ENCODE measurements around the gene CNPY1. TPM values are rescaled to one million over a fixed set of nuclear protein-coding genes. Genes with fewer than 3 reads are reported as not detected.

The CNPY1 gene
- total and polyA plus RNA-seq, 2 experiments from 2014 or later: not detected

- DNase-seq (ENCODE audit: low spot score): no peak
- Histone ChIP-seq H3K9me2 (replicated peaks; ENCODE audit: insufficient read depth) (no peaks in the 10 kb centered on the region), H3K4me1 (ENCODE audit: insufficient read depth) (no peaks in the 10 kb centered on the region), H3K27me3 (peaks cover 92% of the 10 kb centered on the region), H3K4me3 (no peak overlapping the region), H2AFZ (no peak overlapping the region), H4K20me1 (ENCODE audit: insufficient read depth, poor library complexity, severe bottlenecking) (no peaks in the 10 kb centered on the region), H3K9me3 (ENCODE audit: low read depth) (no peaks in the 10 kb centered on the region), H3K27ac (no peak overlapping the region), H3K4me2 (no peak overlapping the region), H3K36me3 (replicated peaks; ENCODE audit: insufficient read depth, low read depth) (no peaks in the 10 kb centered on the region), H3K79me2 (no peaks in the 10 kb centered on the region)
- TF ChIP-seq EZH2phosphoT487 (IDR thresholded peaks at IDR 0.05; ENCODE audit: low read depth, severe bottlenecking, unreplicated experiment) (no peak), EZH2 (IDR thresholded peaks at IDR 0.05; ENCODE audit: borderline replicate concordance) (no peak)
- 68% methylated on average over 11 of the region's 11 CpGs for WGBS (ENCODE audit: low lambda C conversion rate, missing lambda C conversion rate)
Observed at GRCh38 chr7:155515318-155515717, 31.0 kb downstream of the CNPY1 start.

GRCh38 chr7:155514296-155514695 lies 32.1 kb downstream of the CNPY1 start:
- no peak overlapping the region for H2AFZ ChIP-seq
- no peaks in the 10 kb centered on the region for H3K79me2 ChIP-seq
- no peaks in the 10 kb centered on the region for H3K9me3 ChIP-seq (ENCODE audit: low read depth)
- no peaks in the 10 kb centered on the region for H3K36me3 ChIP-seq (replicated peaks; ENCODE audit: insufficient read depth, low read depth)
- no peaks in the 10 kb centered on the region for H4K20me1 ChIP-seq (ENCODE audit: insufficient read depth, poor library complexity, severe bottlenecking)
- no peaks in the 10 kb centered on the region for H3K4me1 ChIP-seq (ENCODE audit: insufficient read depth)
- no peak overlapping the region for H3K27ac ChIP-seq
- no peak for DNase-seq (ENCODE audit: low spot score)
- 77% methylated on average over 8 of the region's 8 CpGs for WGBS (ENCODE audit: low lambda C conversion rate, missing lambda C conversion rate)
- no peak overlapping the region for H3K4me3 ChIP-seq
- no peak overlapping the region for H3K4me2 ChIP-seq
- TF ChIP-seq EZH2phosphoT487 (IDR thresholded peaks at IDR 0.05; ENCODE audit: low read depth, severe bottlenecking, unreplicated experiment) (no peak), EZH2 (IDR thresholded peaks at IDR 0.05; ENCODE audit: borderline replicate concordance) (no peak), CTCF (IDR thresholded peaks at IDR 0.05; ENCODE audit: poor library complexity) (no peak)
- H3K9me2 ChIP-seq (replicated peaks; ENCODE audit: insufficient read depth): no peaks in the 10 kb centered on the region
- H3K27me3 ChIP-seq: peaks cover 94% of the 10 kb centered on the region

GRCh38 chr7:155513543-155514285 lies 32.6 kb downstream of the CNPY1 start:
- Histone ChIP-seq H2AFZ (no peak overlapping the region), H3K4me2 (no peak overlapping the region), H3K9me2 (replicated peaks; ENCODE audit: insufficient read depth) (no peaks in the 10 kb centered on the region), H4K20me1 (ENCODE audit: insufficient read depth, poor library complexity, severe bottlenecking) (no peaks in the 10 kb centered on the region), H3K79me2 (no peaks in the 10 kb centered on the region), H3K4me3 (no peak overlapping the region), H3K9me3 (ENCODE audit: low read depth) (no peaks in the 10 kb centered on the region), H3K4me1 (ENCODE audit: insufficient read depth) (no peaks in the 10 kb centered on the region), H3K27ac (no peak overlapping the region), H3K27me3 (peaks cover 95% of the 10 kb centered on the region), H3K36me3 (replicated peaks; ENCODE audit: insufficient read depth, low read depth) (no peaks in the 10 kb centered on the region)
- DNase-seq (ENCODE audit: low spot score): no peak
- WGBS (ENCODE audit: low lambda C conversion rate, missing lambda C conversion rate): 67% methylated on average over 13 of the region's 13 CpGs
- TF ChIP-seq EZH2 (IDR thresholded peaks at IDR 0.05; ENCODE audit: borderline replicate concordance) (no peak), CTCF (IDR thresholded peaks at IDR 0.05; ENCODE audit: poor library complexity) (no peak), EZH2phosphoT487 (IDR thresholded peaks at IDR 0.05; ENCODE audit: low read depth, severe bottlenecking, unreplicated experiment) (no peak)

- no peaks in the 10 kb centered on the region for H3K4me1 ChIP-seq (ENCODE audit: insufficient read depth)
- no peaks in the 10 kb centered on the region for H3K9me3 ChIP-seq (ENCODE audit: low read depth)
- TF ChIP-seq CTCF (IDR thresholded peaks at IDR 0.05; ENCODE audit: poor library complexity) (no peak), EZH2phosphoT487 (IDR thresholded peaks at IDR 0.05; ENCODE audit: low read depth, severe bottlenecking, unreplicated experiment) (no peak), EZH2 (IDR thresholded peaks at IDR 0.05; ENCODE audit: borderline replicate concordance) (no peak)
- H3K4me3 ChIP-seq: no peak overlapping the region
- H3K9me2 ChIP-seq (replicated peaks; ENCODE audit: insufficient read depth): no peaks in the 10 kb centered on the region
- no peaks in the 10 kb centered on the region for H4K20me1 ChIP-seq (ENCODE audit: insufficient read depth, poor library complexity, severe bottlenecking)
- H3K27me3 ChIP-seq: peaks cover 95% of the 10 kb centered on the region
- H3K36me3 ChIP-seq (replicated peaks; ENCODE audit: insufficient read depth, low read depth): no peaks in the 10 kb centered on the region
- H3K27ac ChIP-seq: no peak overlapping the region
- H3K79me2 ChIP-seq: no peaks in the 10 kb centered on the region
- WGBS (ENCODE audit: low lambda C conversion rate, missing lambda C conversion rate): 45% methylated on average over 4 of the region's 4 CpGs
- H2AFZ ChIP-seq: no peak overlapping the region
- DNase-seq (ENCODE audit: low spot score): no peak
- H3K4me2 ChIP-seq: no peak overlapping the region
Observed at GRCh38 chr7:155512246-155512887, 34.0 kb downstream of the CNPY1 start.

Measured in hepatocyte (in vitro differentiated cells).